GM10847 (cell line): ENCODE results near the gene TNP2.

Experiments used
- POLR2A ChIP-seq: IDR thresholded peaks from 2 replicates; pipeline ENCODE4 v1.6.1; 2011; ENCODE audit not compliant: insufficient read length; ENCODE audit errors: extremely low read depth

The TNP2 gene

DNA sequence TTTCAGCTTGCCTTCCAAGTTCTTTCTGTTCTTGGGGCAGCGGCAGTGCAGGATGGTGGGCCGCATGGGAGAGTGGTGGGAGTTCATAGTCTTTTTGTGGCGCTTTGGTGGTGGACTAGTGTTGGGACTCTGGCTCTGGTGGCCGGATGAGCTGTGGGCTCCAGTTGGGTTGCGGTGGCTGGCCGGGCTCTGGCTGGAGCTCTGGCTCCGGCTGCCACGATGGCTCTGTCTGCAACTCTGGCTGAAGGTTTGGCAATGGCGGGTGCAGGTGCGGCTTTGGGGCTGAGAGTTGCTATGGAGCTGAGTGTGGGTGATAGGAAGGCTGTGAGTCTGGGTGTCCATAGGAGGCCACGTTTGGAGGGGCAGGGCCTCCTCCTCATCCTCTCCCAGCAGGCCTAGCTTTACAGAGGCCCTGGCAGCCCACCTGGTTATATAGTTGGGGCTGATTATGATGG is at the start of gene TNP2:
TNP2 (minus strand) TSS at position 405 of the 455 bp plus-strand sequence; CDS start at position 342, 63 bp downstream.
- no peak for TF ChIP-seq POLR2A

DNA sequence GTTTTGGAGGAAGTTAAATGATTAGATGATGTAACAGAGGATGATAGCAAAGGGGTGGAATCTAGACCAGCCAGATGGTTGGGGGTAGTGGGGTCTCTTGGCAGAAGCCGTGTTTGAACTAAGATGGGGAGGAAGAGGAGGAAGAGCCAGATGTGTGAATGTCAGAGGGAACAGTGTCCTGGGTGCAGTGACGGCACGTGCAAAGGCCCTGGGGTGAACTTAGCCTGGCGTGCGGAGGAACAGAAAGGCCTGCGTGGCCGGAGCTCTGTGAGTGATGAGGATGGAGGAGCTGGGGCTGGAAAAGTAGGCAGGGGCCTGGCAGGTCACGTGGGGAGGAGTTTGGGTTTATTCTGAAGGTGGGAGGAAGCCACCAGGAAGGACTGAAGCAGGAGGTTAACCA is 49.7 kb upstream of the TNP2 start:
- TF ChIP-seq POLR2A, result no peak

DNA sequence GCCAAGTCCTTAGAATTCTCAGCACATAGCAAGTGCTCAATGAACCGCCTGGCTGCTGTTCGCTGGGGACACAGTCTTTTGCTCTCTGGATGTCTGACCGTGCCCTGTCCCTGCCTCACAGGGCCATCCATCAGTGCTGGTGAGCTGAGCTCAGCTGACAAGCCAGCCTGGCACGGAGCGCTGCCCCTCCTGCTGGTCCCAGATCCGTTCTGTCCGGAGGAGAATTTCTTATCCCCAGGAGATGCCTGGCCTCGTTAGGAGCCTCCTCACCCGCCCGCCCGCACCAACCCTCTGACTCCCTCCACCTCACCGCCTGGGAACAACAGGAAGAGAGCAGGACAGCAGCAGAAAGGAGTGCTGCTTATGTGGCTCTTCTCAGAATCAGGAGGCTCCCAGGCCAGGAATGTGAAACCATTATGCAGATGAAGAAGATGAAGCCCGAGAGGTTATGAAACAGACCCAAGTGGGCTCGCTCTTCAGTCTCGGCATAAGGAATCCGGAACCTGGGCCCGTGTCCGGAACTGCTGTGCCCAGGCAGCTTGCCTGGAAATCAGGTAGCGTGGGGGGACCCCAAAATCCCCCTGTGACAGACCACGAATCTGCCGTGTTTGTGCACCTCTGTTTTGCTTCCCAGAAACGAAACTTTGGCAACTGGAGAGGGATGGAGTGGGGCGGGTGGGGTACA is 47.3 kb upstream of the TNP2 start:
- TF ChIP-seq POLR2A, result no peak

DNA sequence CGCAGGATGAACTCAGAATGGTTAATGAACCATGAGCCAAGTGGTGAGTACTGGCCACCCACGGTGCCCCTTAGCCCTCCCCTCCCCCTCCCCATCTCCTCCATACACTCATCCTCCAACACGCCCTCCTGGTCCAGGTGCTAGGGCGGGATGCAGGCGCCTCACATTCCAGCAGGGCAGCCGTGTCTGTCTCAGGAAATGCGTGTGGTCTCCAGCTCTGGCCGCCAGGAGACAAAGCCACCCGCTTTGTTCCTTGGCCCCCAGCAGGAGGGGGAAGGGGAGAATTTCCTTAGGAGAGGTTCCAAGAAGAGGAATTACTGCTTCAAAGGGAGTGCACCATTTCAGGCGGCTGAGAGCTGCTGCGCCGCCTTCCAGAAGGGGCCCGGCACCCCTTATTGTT is 46.4 kb upstream of the TNP2 start:
- no peak for TF ChIP-seq POLR2A

DNA sequence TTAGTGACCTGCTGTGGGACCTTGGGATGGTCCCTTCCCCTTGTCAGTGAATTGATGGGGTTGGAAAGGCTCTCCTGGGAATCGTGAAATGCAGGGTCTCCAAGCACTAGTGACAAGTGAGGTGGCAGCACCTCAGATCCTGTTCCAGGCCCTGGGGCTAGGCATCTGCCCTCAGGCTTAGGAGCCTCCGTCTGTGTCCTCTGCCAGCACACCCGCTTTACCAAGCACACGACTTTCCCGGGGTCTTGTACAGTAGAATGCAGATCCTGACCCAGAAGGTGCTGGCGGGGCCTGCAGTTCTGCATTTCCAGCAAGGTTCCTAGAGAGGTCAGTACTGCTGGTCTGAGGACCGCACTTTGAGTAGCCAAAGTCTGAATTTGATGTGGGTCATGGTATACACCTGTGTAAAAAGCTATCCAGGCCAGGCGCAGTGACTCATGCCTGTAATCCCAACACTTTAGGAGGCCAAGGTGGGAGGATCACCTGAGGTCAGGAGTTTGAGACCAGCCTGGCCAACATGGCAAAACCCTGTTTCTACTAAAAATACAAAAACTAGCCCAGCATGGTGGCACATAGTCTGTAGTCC is 45.3 kb upstream of the TNP2 start:
- no peak for TF ChIP-seq POLR2A

DNA sequence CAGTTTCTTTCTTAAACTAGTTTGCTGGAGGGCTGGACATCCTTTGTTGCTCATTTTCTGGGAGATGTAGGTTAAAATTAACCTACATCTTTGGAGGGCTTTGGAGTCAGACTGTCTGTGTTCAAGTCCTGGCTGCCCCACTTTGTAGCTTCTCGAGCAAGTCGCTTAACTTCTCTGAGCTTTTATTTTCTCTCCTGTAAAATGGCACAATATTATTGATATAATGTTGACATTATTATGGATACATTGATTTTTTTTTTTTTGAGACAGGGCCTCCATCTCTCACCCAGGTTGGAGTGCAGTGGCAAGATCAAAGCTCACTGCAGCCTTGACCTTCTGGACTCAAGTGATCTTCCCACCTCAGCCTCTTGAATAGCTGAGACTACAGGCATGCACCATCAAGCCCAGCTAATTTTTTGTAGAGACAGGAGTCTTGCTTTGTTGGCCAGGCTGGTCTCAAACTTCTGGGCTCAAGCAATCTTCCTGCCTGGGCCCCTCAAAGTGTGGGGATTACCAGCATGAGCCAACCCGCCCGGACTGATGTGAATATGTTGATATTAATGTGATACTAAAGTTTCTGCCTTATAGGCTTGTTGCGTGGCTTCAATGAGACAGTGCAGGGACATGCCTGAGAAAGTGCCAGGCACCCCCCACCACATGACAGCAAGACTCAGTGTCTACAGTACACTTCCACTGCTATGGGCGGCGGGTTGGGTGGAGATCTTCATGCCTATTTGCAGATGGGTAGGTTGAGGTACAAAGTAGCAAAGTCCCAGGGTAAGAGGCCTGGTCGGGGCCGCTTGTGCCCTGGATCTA is 44.6 kb upstream of the TNP2 start:
- no peak for TF ChIP-seq POLR2A

DNA sequence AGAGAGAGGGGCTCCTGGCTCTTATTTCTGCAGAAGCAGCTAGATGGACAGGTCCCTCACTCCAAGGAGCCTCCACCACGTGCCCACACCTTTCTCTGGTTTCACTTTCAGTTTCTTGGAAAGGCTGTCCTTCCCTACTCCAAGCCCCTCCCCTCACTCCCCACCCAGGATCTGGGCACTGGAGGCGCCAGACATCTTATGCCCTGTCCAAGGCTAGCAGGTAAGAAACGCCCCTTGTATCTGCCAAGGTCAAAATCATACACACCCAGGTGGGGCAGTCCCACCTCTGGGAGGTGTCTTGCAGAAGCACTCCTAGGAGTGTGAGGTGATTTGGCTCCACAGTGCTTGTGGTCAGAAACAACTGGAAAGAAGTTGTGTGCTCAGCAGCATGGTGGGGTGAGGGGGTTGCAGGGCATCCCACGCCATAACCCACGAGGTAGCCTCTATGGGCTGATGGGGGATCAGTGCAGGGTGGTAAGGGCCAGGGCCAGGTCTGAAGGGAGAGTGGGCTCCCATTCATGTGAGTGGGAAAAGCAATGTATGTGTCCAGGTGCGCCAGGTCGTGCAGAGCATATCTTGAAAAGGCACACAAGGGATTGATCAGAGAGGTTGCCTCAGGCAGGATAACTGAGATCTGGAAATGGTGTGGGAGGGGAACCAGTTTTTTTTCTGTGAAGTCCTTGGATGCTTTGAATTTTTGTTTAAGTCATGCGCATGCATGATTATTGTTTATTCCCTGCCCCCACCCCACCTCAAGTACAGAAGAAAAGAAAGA is 43.8 kb upstream of the TNP2 start:
- TF ChIP-seq POLR2A, result no peak

DNA sequence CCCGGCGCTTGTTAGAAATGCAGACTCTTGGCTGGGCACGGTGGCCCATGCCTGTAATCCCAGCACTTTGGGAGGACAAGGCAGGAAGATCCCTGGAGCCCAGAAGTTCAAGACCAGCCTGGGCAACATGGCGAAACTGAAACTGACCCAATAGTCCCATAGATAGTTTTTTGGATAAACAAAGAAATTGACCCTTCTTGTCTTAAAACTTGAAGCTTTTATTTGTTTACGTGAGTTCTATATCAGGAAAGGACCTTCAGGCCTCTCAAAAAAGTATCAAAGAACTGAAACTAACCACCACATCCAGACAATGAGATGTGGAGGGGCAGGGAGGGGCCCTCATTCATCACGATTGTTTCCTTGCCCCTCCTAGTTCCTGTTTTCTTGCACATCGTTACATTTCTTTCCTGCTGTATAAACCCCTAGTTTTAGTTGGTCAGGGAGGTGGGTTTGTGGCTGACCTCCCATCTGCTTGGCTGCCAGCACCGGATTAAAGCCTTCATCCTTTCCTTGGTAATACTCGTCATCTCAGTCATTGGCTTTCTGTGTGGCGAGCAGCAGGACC is 42.0 kb upstream of the TNP2 start:
- TF ChIP-seq POLR2A, result no peak

DNA sequence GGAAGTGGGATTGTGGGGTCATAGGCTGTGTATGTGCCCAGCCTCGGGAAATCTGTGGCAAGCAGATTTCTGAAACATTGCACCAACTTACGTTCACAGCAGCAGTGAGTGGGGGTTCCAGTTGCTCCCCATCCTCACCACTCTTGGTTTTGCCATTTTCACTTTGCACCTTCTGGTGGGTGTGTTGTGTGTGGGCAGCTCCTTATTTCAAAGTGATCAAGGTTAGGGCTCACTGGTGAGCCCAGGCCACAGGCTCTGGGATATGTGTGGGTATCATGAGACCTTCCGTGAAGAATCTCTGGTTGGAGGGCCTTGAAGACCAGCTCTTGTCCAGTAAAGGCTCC is 41.5 kb upstream of the TNP2 start:
- TF ChIP-seq POLR2A, result no peak

DNA sequence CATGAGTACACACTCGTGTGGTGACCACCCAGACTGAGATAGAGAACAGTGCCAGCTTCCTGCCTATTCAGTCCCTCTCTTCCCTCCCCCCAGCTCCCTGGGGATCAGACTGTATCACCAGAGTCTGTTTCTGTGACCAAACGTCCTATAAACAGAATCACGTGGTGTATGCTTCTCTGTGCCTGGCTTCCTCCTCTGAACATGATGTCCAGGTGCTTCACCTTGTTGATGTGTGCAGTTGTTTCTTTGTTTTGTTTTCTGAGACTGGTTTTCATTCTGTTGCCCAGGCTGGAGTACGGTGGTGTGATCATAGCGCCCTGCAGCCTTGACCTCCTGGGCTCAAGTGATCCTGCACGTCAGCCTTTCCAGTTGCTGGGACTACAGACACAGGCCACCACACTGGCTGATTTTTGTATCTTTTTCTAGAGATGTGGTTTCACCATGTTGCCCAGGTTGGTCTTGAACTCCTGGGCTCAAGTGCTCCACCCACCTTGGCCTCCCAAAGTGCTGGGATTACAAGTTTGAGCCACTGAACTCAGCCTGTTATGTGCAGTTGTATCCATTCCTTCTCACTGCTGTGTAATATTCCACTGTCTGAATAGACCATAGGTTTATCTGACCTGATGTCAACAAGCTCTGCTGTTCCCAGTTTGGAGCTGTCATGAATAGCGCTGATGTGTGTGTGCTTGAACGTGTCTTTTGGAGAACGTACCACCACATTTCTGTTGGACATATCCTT is 40.9 kb upstream of the TNP2 start:
- TF ChIP-seq POLR2A, result no peak

DNA sequence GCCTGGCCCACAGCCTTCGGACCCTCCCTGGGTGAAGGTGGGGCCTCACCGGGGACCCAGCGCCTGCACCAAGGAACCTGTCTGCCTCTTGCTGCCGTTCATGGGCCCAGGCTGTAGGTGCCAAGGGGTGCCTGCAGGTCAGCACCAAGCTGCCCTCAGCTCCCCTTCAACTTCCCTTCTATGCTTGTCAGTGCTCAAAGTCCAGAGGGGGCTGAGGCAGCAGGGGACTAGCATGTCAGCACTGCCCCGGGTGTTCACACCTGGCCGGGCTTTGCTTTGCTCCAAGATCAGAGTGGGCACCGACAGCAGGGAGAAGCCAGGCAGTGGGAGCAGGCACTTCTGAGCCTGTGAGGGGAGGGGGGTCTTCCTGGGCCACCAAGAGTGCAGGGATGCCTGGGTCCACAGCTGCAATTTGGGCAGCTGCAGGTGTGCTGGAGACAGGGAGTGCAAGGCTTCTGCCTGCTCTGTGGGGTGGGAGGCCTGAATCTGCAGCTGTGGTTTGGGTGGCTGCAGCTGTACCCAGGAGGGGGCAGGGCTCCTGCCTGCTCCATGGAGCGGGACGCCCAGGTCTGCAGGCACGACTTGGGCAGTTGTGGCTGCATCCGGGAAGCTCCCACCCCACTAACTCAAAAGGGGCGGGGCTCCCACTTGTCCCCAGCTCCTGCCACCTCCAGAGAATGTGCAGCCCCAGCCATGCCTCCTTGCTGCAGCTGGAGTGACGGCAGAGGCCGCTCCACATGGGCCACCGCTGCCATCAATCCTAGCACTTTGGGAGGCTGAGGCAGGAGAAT is 39.6 kb upstream of the TNP2 start:
- no peak for TF ChIP-seq POLR2A

DNA sequence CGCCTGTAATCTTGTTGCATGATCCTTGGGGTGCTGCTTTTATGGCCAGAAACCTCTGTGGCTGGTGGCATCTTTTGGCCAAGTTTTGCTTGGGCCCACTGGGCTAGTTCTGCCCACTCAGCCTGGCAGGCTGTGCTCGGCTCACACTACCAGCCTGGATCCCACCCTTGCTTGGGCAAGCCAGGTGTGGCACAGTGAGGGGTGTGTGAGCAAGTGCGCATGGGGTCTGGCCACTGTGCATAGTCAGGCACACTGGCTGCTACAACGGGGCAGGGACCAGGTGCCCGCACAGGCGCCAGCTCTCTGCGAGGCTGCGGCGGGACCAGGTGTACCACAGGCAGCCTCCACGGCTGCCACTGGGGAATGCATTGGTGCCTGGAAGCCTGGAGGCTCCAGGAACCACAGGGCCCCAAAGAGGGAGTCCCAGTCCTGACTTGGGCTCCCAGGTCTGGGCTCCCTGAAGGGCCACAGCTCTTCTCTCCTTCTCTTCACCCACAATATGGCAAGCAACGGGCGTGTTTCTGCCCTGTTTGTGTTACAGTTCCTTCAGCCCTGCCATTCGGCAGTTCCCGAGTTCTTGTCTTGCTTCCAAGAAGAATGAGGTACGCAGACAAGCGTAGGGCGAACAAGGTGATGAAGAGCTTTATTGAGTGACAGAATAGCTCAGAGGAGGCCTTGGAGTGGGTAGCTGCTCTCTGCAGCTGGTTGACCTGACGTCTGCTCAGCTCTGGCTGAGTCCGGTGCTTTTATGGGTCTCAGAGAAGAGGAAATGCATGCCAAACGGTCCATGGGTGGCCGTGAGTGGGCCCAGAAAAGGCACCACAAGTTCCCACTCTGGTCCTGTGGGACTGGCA is 38.7 kb upstream of the TNP2 start:
- TF ChIP-seq POLR2A, result no peak
